HepG2 (cell line): ENCODE data around the gene ETS1.

Experiments used
- CHD2 ChIP-seq: IDR thresholded peaks from 2 replicates; pipeline ENCODE4 v1.6.1; 2011; ENCODE audit warnings: low read depth, low read length, improper control_type of control experiment
- EP300 ChIP-seq, 3 experiments: sonication (generic) in 1 of 3; formaldehyde crosslinking in 1 of 3; IDR thresholded peaks; 2 replicates each; pipeline versions ENCODE4 v1.5.1 to v1.6.1; 2011 to 2020; ENCODE audit warnings: low read depth in 2 of 3, low read length in 2 of 3, borderline replicate concordance in 1 of 3, improper control_type of control experiment in 1 of 3, mild to moderate bottlenecking in 1 of 3, missing genetic modification reagents in 1 of 3, moderate library complexity in 1 of 3
- FOXO4 ChIP-seq: sonication (generic); formaldehyde crosslinking; conservative IDR thresholded peaks from 2 replicates; pipeline ENCODE4 v1.8.1; 2023; ENCODE audit warnings: missing genetic modification reagents
- NFYB ChIP-seq: sonication (generic); formaldehyde crosslinking; IDR thresholded peaks from 2 replicates; pipeline ENCODE4 v1.4.0; 2020; ENCODE audit warnings: missing genetic modification reagents
- PCBP2 ChIP-seq: fragments of 200-400 bp; formaldehyde crosslinking; optimal IDR thresholded peaks from 2 replicates; pipeline ENCODE3; 2018; ENCODE audit warnings: low read length, low read depth; ENCODE audit not compliant: poor library complexity, severe bottlenecking
- POLR2A ChIP-seq, 2 experiments: IDR thresholded peaks; 2 replicates each; pipeline ENCODE4 v1.6.1; 2011; ENCODE audit warnings: low read depth in 2 of 2, low read length in 2 of 2, mild to moderate bottlenecking in 1 of 2, moderate library complexity in 1 of 2; ENCODE audit not compliant: insufficient read depth in 1 of 2
- POLR2AphosphoS5 ChIP-seq: IDR thresholded peaks from 2 replicates; pipeline ENCODE4 v1.6.1; 2012; ENCODE audit warnings: low read depth, low read length
- SMYD3 ChIP-seq: sonication (generic); formaldehyde crosslinking; IDR thresholded peaks from 2 replicates; pipeline ENCODE4 v1.8.1; 2023; ENCODE audit warnings: mild to moderate bottlenecking, missing genetic modification reagents
- ZFX ChIP-seq: sonication (generic); formaldehyde crosslinking; IDR thresholded peaks from 2 replicates; pipeline ENCODE4 v1.4.0; 2020; ENCODE audit warnings: mild to moderate bottlenecking, low read depth, missing genetic modification reagents, moderate library complexity
- ZNF776 ChIP-seq: sonication (generic); formaldehyde crosslinking; IDR thresholded peaks from 2 replicates; pipeline ENCODE4 v1.4.0; 2020; ENCODE audit warnings: mild to moderate bottlenecking, missing genetic modification reagents

- no peak for TF ChIP-seq ZNF776
- TF ChIP-seq ZFX = no peak
- no peak for TF ChIP-seq POLR2A (IDR thresholded peaks at IDR 0.05; ENCODE audit: insufficient read depth in 1 of 2, low read depth in 2 of 2, low read length in 2 of 2)
- TF ChIP-seq SMYD3 (CRISPR knock-in tag) = no peak
- no peak for TF ChIP-seq CHD2
- no peak for TF ChIP-seq NFYB (CRISPR knock-in tag)
- TF ChIP-seq POLR2AphosphoS5 = no peak
- TF ChIP-seq FOXO4 (CRISPR knock-in tag) = no peak
- TF ChIP-seq EP300 (IDR thresholded peaks at IDR 0.05; ENCODE audit: low read depth in 2 of 2, low read length in 2 of 2) = no peak
- no peak for TF ChIP-seq EP300 (CRISPR knock-in tag; IDR thresholded peaks at IDR 0.05; ENCODE audit: borderline replicate concordance)
- no peak for TF ChIP-seq PCBP2
These were observed 3.1 kb downstream of the ETS1 start for GRCh38 chr11:128584253-128584652.
